Gastroesophageal sphincter (tissue), 4 donors: ENCODE data around the gene OMP. TPM values are rescaled to one million over a fixed set of nuclear protein-coding genes. Genes with fewer than 3 reads are reported as not detected.

ENCODE experiments used
- ATAC-seq: fragments of 150-250 bp; one replicate; pipeline ENCODE4 v1.9.1; 2016; ENCODE audit warnings: mild to moderate bottlenecking, moderate library complexity
- H3K27ac ChIP-seq, 4 donors: fragments of 200-600 bp; sonication (generic) in 3 of 4; 1 replicate in 3 of 4; 2 replicates in 1 of 4; pipeline ENCODE4 v1.5.1; 2016 to 2019
- H3K27me3 ChIP-seq: fragments of 200-600 bp; sonication (generic); one replicate; pipeline ENCODE4 v1.5.1; 2019
- H3K36me3 ChIP-seq, 2 donors: fragments of 200-600 bp; sonication (generic); one replicate each; pipeline ENCODE4 v1.5.1; 2019; ENCODE audit warnings: control low read depth in 1 of 2
- H3K4me1 ChIP-seq, 3 donors: fragments of 200-600 bp; sonication (generic); 1 replicate in 2 of 3; 2 replicates in 1 of 3; pipeline ENCODE4 v1.5.1; 2016 to 2019; ENCODE audit warnings: control low read depth in 2 of 3
- H3K4me3 ChIP-seq, 2 donors: fragments of 200-600 bp; sonication (generic); one replicate each; pipeline ENCODE4 v1.5.1; 2019; ENCODE audit warnings: mild to moderate bottlenecking in 1 of 2, moderate library complexity in 1 of 2
- H3K9me3 ChIP-seq, 3 donors: fragments of 200-600 bp; sonication (generic); one replicate each; pipeline ENCODE4 v1.5.1; 2017 to 2019; ENCODE audit warnings: control low read depth in 2 of 3
- EP300 ChIP-seq: sonication (generic); formaldehyde crosslinking; IDR thresholded peaks from one replicate; pipeline ENCODE4 v1.6.1; 2017; ENCODE audit warnings: antibody characterized with exemption, mild to moderate bottlenecking
- POLR2A ChIP-seq, 2 donors: fragments of 450-650 bp; IDR thresholded peaks; one replicate each; pipeline ENCODE4 v1.6.1; 2017; ENCODE audit warnings: antibody characterized with exemption in 2 of 2, mild to moderate bottlenecking in 2 of 2, moderate library complexity in 1 of 2
- POLR2AphosphoS5 ChIP-seq: sonication (generic); formaldehyde crosslinking; IDR thresholded peaks from one replicate; pipeline ENCODE4 v1.6.1; 2017; ENCODE audit warnings: antibody characterized with exemption
- WGBS, 2 donors: methylation state at CpG; one replicate each; pipeline ENCODE4 v1.1.5; 2018; ENCODE audit warnings: low coverage in 1 of 2; 5-methylcytosine and 5-hydroxymethylcytosine counted together
- total RNA-seq, 4 donors: library from RNA; depleted of rRNA; stranded (reverse); fragments of >200 nt; gene quantifications; one replicate each; pipeline ENCODE4 v1.1.0, GENCODE V29; 2016
- TF ChIP-seq, protein P1 (sequence below), 4 experiments: fragments of 200-600 bp in 2 of 4; fragments of 450-650 bp in 2 of 4; sonication (generic) in 1 of 4; IDR thresholded peaks; one replicate each; pipeline ENCODE4 v1.5.1; 2017 to 2019; ENCODE audit warnings: antibody characterized with exemption in 4 of 4, mild to moderate bottlenecking in 2 of 4, moderate library complexity in 2 of 4

OMP gene
- total RNA-seq, 4 donors from 2014 or later, result not detected

DNA sequence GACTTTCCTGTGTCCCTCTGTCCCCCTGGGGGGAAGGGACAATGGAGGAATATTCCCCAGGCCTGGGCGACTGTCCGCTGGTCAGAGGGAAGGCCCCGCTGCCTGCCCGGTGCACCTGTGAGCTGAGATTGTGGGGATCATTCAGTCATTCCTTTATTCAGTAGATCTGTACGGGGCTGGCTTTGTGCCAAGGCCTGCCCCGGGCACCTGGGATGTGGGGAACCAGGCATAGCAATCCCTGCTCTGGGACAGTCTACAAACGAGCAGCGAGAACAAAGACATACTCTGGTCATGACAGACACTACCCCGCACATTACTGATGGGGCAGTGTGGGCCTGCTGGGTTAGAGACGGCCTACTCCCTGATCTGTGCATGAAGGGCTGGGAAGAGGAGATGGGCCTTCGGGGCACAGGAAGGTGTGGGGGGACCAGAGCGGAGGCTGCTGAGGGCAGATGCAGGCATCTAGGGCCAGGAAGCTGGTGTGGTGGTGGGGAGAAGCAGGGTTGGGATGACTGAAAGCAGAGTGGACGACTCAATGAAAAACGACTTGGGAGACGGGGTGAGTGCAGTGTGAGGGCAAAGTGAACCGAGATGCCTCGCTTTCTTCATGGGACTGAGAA, 23.6 kb downstream of the OMP start:
- ATAC-seq, result no peak
- peaks cover 0 to 37% (median 8%) of the 10 kb centered on the region in 3 donors for H3K4me1 ChIP-seq
- no peak overlapping the region for H3K27ac ChIP-seq
- peaks cover 14% of the 10 kb centered on the region for H3K27me3 ChIP-seq
- H3K36me3 ChIP-seq, result peaks cover 0 to 28% of the 10 kb centered on the region in 2 donors
- WGBS, 2 donors, result 84 to 90% methylated on average over 7 to 11 of the region's 17 CpGs
- no peaks in the 10 kb centered on the region for H3K9me3 ChIP-seq
- H3K4me3 ChIP-seq, result no peak overlapping the region
- no peak for TF ChIP-seq EP300
- TF ChIP-seq, protein P1, sequence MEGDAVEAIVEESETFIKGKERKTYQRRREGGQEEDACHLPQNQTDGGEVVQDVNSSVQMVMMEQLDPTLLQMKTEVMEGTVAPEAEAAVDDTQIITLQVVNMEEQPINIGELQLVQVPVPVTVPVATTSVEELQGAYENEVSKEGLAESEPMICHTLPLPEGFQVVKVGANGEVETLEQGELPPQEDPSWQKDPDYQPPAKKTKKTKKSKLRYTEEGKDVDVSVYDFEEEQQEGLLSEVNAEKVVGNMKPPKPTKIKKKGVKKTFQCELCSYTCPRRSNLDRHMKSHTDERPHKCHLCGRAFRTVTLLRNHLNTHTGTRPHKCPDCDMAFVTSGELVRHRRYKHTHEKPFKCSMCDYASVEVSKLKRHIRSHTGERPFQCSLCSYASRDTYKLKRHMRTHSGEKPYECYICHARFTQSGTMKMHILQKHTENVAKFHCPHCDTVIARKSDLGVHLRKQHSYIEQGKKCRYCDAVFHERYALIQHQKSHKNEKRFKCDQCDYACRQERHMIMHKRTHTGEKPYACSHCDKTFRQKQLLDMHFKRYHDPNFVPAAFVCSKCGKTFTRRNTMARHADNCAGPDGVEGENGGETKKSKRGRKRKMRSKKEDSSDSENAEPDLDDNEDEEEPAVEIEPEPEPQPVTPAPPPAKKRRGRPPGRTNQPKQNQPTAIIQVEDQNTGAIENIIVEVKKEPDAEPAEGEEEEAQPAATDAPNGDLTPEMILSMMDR (IDR thresholded peaks at IDR 0.05), result no peak
- no peak for TF ChIP-seq POLR2AphosphoS5
- no peak for TF ChIP-seq POLR2A (IDR thresholded peaks at IDR 0.05)

DNA sequence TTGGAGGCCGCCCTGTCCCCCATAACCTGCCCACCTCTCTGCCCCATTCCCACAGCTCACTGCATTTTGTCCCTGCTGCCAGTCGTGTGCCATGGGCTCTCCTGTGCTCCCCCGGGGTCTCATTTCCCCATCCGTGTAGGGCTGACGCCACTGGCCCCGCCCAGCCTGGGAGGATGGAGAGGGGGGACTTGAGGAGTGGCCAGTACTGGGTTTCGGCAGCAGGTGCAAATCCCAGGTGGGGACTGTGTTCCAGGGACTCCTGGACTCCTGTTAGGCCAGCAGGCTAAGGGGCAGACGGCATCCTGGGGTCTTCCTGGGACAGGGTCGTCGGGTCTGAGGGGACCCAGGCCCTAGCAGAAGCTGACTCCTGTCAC, 24.2 kb downstream of the OMP start:
- WGBS, 2 donors, result no CpG with 5 or more reads among the region's 10 CpGs
- no peak for ATAC-seq
- Histone ChIP-seq H3K36me3 (peaks cover 0 to 22% of the 10 kb centered on the region in 2 donors), H3K27ac (peak overlapping the region in 1 of 4 donors; percentile 2), H3K9me3 (no peaks in the 10 kb centered on the region), H3K4me1 (peaks cover 0 to 43% (median 8%) of the 10 kb centered on the region in 3 donors), H3K4me3 (peak overlapping the region; percentile 9 to 51), H3K27me3 (peaks cover 14% of the 10 kb centered on the region)
- TF ChIP-seq, protein P1 (IDR thresholded peaks at IDR 0.05), result no peak
- TF ChIP-seq EP300, result no peak
- TF ChIP-seq POLR2AphosphoS5, result no peak
- TF ChIP-seq POLR2A (IDR thresholded peaks at IDR 0.05), result no peak

DNA sequence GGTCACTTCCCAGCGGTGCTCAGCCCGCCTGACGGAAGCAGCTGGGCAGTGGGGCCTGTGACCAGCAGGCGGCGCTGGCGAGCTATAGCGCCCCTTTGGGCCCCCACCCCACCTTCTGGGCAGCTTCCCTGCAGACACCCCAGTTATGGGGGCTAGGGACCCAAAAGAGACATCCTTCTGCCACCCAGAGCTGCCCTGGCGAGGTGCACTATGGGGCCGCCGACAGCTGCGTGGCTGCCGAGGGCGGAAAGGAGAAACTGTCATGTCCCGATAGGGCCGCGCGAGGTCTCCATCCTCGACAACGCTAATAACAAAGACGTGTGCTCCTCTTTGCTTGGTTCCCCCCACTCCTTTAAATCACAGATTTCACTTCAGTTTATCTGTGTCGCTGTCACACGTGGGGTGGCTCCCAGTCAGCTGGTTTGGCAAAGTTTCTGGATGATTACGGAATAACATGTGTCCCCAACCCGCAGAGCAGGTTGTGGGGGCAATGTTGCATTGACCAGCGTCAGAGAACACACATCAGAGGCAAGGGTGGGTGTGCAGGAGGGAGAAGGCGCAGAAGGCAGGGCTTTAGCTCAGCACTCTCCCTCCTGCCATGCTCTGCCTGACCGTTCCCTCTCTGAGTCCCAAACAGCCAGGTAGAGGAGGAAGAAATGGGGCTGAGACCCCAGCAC, 24.7 kb downstream of the OMP start:
- Histone ChIP-seq H3K27ac (peak overlapping the region in 1 of 4 donors; percentile 2), H3K9me3 (no peaks in the 10 kb centered on the region), H3K4me3 (peak overlapping the region; percentile 9 to 51), H3K36me3 (peaks cover 0 to 17% of the 10 kb centered on the region in 2 donors), H3K27me3 (peaks cover 14% of the 10 kb centered on the region), H3K4me1 (peaks cover 0 to 46% (median 8%) of the 10 kb centered on the region in 3 donors)
- WGBS, 2 donors, result 0 to 1% methylated on average over 1 to 15 of the region's 27 CpGs
- peak; percentile 73 for ATAC-seq
- TF ChIP-seq POLR2A (IDR thresholded peaks at IDR 0.05) (no peak), POLR2AphosphoS5 (no peak), EP300 (no peak)
- TF ChIP-seq, protein P1 (IDR thresholded peaks at IDR 0.05), result peak in 3 of 4 experiments; percentile 92 to 99 (median 96)

DNA sequence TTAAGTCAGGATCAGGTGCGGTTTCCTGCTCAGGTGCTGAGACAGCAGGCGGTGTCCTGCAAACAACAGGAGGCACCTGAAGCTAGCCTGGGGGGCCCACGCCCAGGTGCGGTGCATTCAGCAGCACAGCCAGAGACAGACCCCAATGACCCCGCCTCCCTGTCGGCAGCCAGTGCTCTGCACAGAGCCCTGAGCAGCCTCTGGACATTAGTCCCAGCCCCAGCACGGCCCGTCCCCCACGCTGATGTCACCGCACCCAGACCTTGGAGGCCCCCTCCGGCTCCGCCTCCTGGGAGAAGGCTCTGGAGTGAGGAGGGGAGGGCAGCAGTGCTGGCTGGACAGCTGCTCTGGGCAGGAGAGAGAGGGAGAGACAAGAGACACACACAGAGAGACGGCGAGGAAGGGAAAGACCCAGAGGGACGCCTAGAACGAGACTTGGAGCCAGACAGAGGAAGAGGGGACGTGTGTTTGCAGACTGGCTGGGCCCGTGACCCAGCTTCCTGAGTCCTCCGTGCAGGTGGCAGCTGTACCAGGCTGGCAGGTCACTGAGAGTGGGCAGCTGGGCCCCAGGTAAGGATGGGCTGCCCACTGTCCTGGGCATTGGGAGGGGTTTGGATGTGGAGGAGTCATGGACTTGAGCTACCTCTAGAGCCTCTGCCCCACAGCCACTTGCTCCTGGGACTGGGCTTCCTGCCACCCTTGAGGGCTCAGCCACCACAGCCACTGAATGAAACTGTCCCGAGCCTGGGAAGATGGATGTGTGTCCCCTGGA, 25.5 kb downstream of the OMP start, which contains the start of gene MYO7A:
TSS of gene MYO7A (plus strand) at position 327 of the 772 bp plus-strand sequence. CDS start 2,389 bp downstream, outside the sequence.
- no peak for TF ChIP-seq POLR2AphosphoS5
- TF ChIP-seq, protein P1 (IDR thresholded peaks at IDR 0.05), result no peak
- TF ChIP-seq EP300, result no peak
- TF ChIP-seq POLR2A (IDR thresholded peaks at IDR 0.05), result no peak
- H3K4me3 ChIP-seq, result peak within 1 kb of the TSS; percentile 9 to 51
- peaks cover 0 to 46% (median 8%) of the 10 kb centered on the region in 3 donors for H3K4me1 ChIP-seq
- peaks cover 14% of the 10 kb centered on the region for H3K27me3 ChIP-seq
- peaks cover 0 to 9% of the 10 kb centered on the region in 2 donors for H3K36me3 ChIP-seq
- WGBS, 2 donors, result 21 to 38% methylated on average over 4 to 13 of the region's 20 CpGs
- no peak for ATAC-seq
- H3K9me3 ChIP-seq, result no peaks in the 10 kb centered on the region
- H3K27ac ChIP-seq, result peak within 1 kb of the TSS in 1 of 4 donors; percentile 2
